HG03342 (cell line): ENCODE data around the gene MRPS6.

ENCODE experiments used
- ATAC-seq: cut with Tn5 transposase; IDR thresholded peaks from one replicate; pipeline ENCODE4 v1.9.1; 2021; ENCODE audit warnings: mild to moderate bottlenecking, moderate library complexity; ENCODE audit not compliant: unreplicated experiment

The MRPS6 gene

GRCh38 chr21:34130716-34130985 is 57.3 kb downstream of the MRPS6 start:
- ATAC-seq = no peak

- ATAC-seq = no peak
Measured at GRCh38 chr21:34131586-34131985, 58.2 kb downstream of the MRPS6 start.

- no peak for ATAC-seq
Measured at GRCh38 chr21:34132202-34132601, 58.8 kb downstream of the MRPS6 start.

- no peak for ATAC-seq
Measured at GRCh38 chr21:34132926-34133325, 59.5 kb downstream of the MRPS6 start.

- ATAC-seq = no peak
Measured at GRCh38 chr21:34133392-34133791, 60.0 kb downstream of the MRPS6 start.

GRCh38 chr21:34133802-34134201 is 60.4 kb downstream of the MRPS6 start:
- ATAC-seq = no peak

GRCh38 chr21:34135330-34135729 is 62.0 kb downstream of the MRPS6 start:
- ATAC-seq = no peak

GRCh38 chr21:34141373-34141772 is 68.0 kb downstream of the MRPS6 start:
- no peak for ATAC-seq

GRCh38 chr21:34143685-34144182 is 70.4 kb downstream of the MRPS6 start:
- ATAC-seq = no peak

GRCh38 chr21:34144224-34144623 is 70.8 kb downstream of the MRPS6 start:
- no peak for ATAC-seq

GRCh38 chr21:34147792-34148418 is 74.5 kb downstream of the MRPS6 start:
- ATAC-seq = no peak

GRCh38 chr21:34148419-34148804 is 75.0 kb downstream of the MRPS6 start:
- no peak for ATAC-seq

GRCh38 chr21:34148826-34149558 is 75.6 kb downstream of the MRPS6 start:
- no peak for ATAC-seq

- ATAC-seq = no peak
Measured at GRCh38 chr21:34152500-34152899, 79.1 kb downstream of the MRPS6 start.

- no peak for ATAC-seq
Measured at GRCh38 chr21:34154878-34155277, 81.5 kb downstream of the MRPS6 start.

- ATAC-seq = no peak
Measured at GRCh38 chr21:34156957-34157356, 83.6 kb downstream of the MRPS6 start.

GRCh38 chr21:34157521-34157920 is 84.1 kb downstream of the MRPS6 start:
- ATAC-seq = no peak

GRCh38 chr21:34158866-34159835 is 85.8 kb downstream of the MRPS6 start:
- no peak for ATAC-seq

GRCh38 chr21:34166468-34166867 is 93.1 kb downstream of the MRPS6 start:
- ATAC-seq = no peak

GRCh38 chr21:34170886-34171285 is 97.5 kb downstream of the MRPS6 start:
- ATAC-seq = no peak

GRCh38 chr21:34174470-34174869 is 101.1 kb downstream of the MRPS6 start:
- ATAC-seq = no peak

- ATAC-seq = no peak
Measured at GRCh38 chr21:34176448-34176847, 103.1 kb downstream of the MRPS6 start.
